Esophagus squamous epithelium (tissue), 4 donors: ENCODE results near the gene PSMG1.

ENCODE experiments used
- CTCF ChIP-seq, 6 experiments: fragments of 450-650 bp in 4 of 6; fragments of 200-600 bp in 2 of 6; sonication (generic) in 2 of 6; IDR thresholded peaks; one replicate each; pipeline ENCODE4 v1.5.1; 2016 to 2019; ENCODE audit warnings: antibody characterized with exemption in 6 of 6, mild to moderate bottlenecking in 4 of 6, moderate library complexity in 4 of 6
- POLR2A ChIP-seq, 4 donors: fragments of 450-650 bp; IDR thresholded peaks; one replicate each; pipeline ENCODE4 v1.6.1; 2017; ENCODE audit warnings: antibody characterized with exemption in 4 of 4, mild to moderate bottlenecking in 4 of 4, moderate library complexity in 3 of 4

- no peak for TF ChIP-seq CTCF (IDR thresholded peaks at IDR 0.05)
- no peak for TF ChIP-seq POLR2A (IDR thresholded peaks at IDR 0.05)
These were observed 573 bp downstream of the PSMG1 start for GRCh38 chr21:39182484-39183271.
